ENCODE results near the gene ATF6B. TPM values are rescaled to one million over a fixed set of nuclear protein-coding genes. Genes with fewer than 3 reads are reported as not detected.
A peak's percentile ranks its signal among the peaks of the same experiment; 100 is the strongest.

Gene ATF6B
- total RNA-seq, 1 experiment from 2014 or later: 45.3 TPM

DNA sequence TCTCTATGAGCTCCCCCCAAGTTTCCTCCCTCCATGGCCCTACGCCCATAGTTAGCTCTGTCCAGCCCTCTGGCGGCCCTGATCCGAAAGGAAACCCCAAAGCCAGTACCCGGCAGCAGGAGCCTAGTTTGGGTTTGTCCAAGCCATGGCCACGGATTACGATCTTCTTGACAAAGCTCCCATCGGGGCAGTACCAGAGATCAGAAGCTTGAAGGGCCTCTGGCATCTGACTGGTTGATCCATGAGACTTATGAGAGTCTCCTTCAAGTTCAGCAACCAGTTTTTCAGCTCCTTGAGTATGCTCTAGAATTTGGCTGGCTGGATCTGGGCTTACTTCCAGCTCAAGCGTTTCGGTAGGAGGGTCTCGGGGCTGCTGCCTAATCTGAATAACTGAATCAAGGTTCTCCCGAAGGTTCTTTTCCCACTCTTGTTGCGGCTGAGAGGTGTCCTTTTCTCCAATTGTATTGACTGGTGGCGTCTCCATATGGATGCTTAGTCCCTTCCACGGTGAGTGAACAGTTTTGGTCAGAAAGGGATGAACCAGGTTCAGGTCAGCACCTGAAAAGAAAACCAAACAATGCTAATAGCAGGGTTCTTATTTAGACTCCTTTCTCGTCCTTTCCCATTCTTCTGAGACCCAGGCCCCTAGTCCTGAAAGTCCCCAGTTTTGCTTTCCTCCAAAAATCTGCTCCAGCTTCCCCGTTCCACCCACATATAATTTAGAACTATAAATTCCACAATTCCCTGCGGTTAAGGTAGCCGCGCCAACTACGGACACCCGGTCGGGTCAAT lies 1.4 kb upstream of the ATF6B start:
- Histone ChIP-seq H4K20me1 (ENCODE audit: control insufficient read depth, insufficient read depth, insufficient read length) (no peaks in the 10 kb centered on the region), H3K9ac (ENCODE audit: extremely low read depth, insufficient read length, low read length) (peak overlapping the region; percentile 28), H2BK15ac (ENCODE audit: low read depth, low read length) (no peak overlapping the region), H2AK5ac (ENCODE audit: insufficient read length, low read length) (no peak overlapping the region), H3K79me2 (ENCODE audit: insufficient read depth, low read length) (no peaks in the 10 kb centered on the region), H2BK120ac (ENCODE audit: low read depth, low read length, poor library complexity, severe bottlenecking) (no peak overlapping the region), H2BK12ac (ENCODE audit: insufficient read length, low read depth, low read length) (no peak overlapping the region), H2AFZ (ENCODE audit: low read length) (no peak overlapping the region), H3K79me1 (ENCODE audit: insufficient read depth, low read depth, low read length, poor library complexity, severe bottlenecking) (no peaks in the 10 kb centered on the region), H3K23me2 (ENCODE audit: insufficient read length, low read depth, low read length, poor library complexity, severe bottlenecking) (peaks cover 3% of the 10 kb centered on the region), H2BK20ac (ENCODE audit: low read depth, low read length, poor library complexity, severe bottlenecking) (no peak overlapping the region), H2BK5ac (ENCODE audit: insufficient read length, low read length) (no peak overlapping the region), H3K23ac (ENCODE audit: insufficient read length, low read depth, low read length) (no peak overlapping the region), H3K18ac (ENCODE audit: insufficient read length, low read depth, low read length) (no peak overlapping the region), H3K56ac (ENCODE audit: insufficient read length, low read depth, low read length) (no peak overlapping the region), H3K9me3 (ENCODE audit: control insufficient read depth, low read depth, low read length) (no peaks in the 10 kb centered on the region), H3K27ac (ENCODE audit: insufficient read length, low read depth, low read length) (no peak overlapping the region), H3K4me2 (ENCODE audit: insufficient read depth, insufficient read length, low read length) (peak overlapping the region; percentile 79), H4K5ac (ENCODE audit: insufficient read length, low read depth, low read length) (no peak overlapping the region), H4K91ac (ENCODE audit: insufficient read length, low read depth, low read length) (no peak overlapping the region), H3K27me3 (ENCODE audit: insufficient read depth, low read length) (no peaks in the 10 kb centered on the region), H3T11ph (ENCODE audit: low read length) (no peak overlapping the region), H4K8ac (replicated peaks; ENCODE audit: insufficient read length, low read depth, low read length) (no peak overlapping the region), H3K4ac (ENCODE audit: low read depth, low read length) (no peak overlapping the region), H3K4me1 (ENCODE audit: insufficient read depth, low read length) (no peaks in the 10 kb centered on the region), H3K14ac (ENCODE audit: insufficient read depth, low read length) (no peak overlapping the region)
- Mint-ChIP-seq H3K9me3 (no peaks in the 10 kb centered on the region), H3K4me3 (peak overlapping the region; percentile 88 to 99), H3K36me3 (ENCODE audit: insufficient read depth in 1 of 3, low read depth in 3 of 3) (peaks cover 4 to 16% (median 10%) of the 10 kb centered on the region in 3 experiments; a peak in 6 of 7 replicates), H3K4me1 (peaks cover 22 to 35% of the 10 kb centered on the region in 2 experiments), H3K27me3 (ENCODE audit: low read depth) (peaks cover 2% of the 10 kb centered on the region), H3K27ac (peak overlapping the region; percentile 93 to 97 (median 95); a peak in 6 of 7 replicates)
- no CpG with 5 or more reads among the region's 22 CpGs for WGBS (ENCODE audit: extremely low coverage, insufficient read length, low lambda C conversion rate)
- DNase-seq: no peak
- TF ChIP-seq, protein P1, sequence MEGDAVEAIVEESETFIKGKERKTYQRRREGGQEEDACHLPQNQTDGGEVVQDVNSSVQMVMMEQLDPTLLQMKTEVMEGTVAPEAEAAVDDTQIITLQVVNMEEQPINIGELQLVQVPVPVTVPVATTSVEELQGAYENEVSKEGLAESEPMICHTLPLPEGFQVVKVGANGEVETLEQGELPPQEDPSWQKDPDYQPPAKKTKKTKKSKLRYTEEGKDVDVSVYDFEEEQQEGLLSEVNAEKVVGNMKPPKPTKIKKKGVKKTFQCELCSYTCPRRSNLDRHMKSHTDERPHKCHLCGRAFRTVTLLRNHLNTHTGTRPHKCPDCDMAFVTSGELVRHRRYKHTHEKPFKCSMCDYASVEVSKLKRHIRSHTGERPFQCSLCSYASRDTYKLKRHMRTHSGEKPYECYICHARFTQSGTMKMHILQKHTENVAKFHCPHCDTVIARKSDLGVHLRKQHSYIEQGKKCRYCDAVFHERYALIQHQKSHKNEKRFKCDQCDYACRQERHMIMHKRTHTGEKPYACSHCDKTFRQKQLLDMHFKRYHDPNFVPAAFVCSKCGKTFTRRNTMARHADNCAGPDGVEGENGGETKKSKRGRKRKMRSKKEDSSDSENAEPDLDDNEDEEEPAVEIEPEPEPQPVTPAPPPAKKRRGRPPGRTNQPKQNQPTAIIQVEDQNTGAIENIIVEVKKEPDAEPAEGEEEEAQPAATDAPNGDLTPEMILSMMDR (conservative IDR thresholded peaks at IDR 0.05): no peak

All from H9 (cell line).